Measurements from ENCODE around the gene UGT1A10.
"Not testable (repeated sequence)": the region's sequence is repeated elsewhere in the genome, so short reads cannot be mapped to it uniquely, and the experiment has no call there.

The UGT1A10 gene

DNA sequence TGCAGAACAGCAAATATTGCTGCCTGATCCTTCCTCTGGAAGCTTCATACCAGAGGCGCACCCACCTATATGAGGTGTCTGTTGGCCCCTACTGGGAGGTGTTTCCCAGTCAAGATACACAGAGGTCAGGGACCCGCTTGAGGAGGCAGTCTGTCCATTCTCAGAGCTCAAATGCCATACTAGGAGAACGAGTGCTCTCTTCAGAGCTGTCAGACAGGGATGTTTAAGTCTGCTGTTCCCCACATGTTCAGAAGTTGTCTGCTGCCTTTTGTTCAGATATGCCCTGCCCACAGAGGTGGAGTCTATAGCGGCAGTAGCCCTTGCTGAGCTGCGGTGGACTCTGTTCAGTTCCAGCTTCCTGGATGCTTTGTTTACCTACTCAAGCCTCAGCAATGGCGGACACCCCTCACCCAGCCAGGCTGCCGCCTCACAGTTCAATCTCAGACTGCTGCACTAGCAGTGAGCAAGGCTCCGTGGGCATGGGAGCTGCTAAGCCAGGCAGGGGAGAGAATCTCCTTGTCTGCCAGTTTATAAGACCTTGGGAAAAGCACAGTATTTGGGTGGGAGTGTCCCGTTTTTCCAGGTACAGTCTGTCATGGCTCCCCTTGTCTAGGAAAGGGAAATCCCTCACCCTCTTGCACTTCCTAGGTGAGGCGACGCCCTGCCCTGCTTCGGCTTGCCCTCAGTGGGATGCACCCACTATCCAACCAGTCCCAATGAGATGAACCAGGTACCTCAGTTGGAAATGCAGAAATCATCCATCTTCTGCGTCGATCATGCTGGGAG, 100.8 kb downstream of the UGT1A10 start:
- not testable (repeated sequence) for DNase-seq

GRCh38 chr2:233740870-233741269, 104.6 kb downstream of the UGT1A10 start:
- no peak for DNase-seq

DNA sequence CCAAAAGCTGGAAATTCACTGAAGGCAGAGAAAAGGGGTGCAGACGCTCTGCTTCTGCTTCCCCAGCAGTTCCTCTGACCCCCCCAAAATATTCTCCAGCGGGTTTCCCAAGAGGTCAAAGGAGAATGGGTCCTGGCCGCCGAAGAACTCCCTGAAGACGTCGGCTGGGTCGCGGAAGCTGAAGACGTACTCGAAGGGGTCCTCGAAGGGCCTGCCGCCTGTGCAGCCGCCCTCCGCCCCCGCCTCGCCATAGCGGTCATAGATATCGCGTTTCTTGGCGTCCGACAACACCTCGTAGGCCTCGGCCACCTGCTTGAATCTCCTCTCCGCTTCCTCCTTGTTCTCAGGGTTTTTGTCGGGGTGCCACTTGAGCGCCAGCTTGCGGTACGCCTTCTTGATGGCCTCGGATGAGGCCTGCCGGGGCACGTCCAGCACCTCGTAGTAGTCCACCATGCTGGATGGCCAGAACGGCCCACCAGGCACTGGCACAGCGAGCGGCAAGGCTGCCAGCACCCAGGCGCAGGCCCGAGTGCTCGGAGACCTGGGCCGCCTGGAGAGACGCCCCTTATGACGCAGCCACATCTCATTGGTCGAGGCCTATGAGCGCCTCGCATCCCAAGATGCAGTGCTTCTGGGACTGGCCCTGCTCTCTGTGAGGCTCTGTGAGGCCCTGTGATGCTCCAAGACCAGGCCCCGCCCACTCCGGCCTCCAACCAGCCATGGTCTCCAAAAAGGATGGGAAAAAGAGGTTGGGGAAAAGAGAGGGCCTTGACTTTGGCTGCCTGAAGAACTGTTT, 107.4 kb downstream of the UGT1A10 start:
- no peak for DNase-seq

DNA sequence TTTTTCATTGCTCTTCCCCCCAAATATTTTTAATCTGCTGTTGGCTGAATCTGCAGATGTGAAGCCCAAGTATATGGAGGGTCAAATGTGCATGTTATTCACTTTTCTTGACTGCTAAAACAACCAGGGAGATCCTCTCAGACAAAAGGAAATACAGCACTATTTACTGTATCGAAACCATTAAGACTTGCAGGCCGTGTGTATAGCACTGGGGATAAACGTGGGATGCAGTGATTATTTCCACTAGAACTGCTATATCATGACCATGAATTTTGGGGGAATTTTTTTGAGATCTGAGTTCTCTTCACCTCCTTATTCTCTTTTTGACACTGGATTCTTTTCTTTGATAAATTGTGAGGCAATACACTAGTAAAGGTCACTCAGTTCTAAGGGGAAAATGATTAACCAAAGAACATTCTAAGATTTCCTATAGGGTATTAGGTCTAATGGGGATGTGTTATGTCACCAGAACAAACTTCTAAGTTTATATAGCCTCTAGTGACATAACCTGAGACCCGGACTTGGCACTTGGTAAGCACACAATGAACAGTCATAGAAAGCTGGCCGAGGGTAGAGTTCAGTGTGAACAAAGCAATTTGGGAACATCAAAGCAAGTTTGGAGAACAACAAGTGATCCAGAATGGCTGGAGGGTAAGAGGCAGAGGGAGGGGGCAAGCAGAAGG, 109.0 kb downstream of the UGT1A10 start:
- no peak for DNase-seq

- not testable (repeated sequence) for DNase-seq
These were observed 109.6 kb downstream of the UGT1A10 start for GRCh38 chr2:233745838-233746237.

DNA sequence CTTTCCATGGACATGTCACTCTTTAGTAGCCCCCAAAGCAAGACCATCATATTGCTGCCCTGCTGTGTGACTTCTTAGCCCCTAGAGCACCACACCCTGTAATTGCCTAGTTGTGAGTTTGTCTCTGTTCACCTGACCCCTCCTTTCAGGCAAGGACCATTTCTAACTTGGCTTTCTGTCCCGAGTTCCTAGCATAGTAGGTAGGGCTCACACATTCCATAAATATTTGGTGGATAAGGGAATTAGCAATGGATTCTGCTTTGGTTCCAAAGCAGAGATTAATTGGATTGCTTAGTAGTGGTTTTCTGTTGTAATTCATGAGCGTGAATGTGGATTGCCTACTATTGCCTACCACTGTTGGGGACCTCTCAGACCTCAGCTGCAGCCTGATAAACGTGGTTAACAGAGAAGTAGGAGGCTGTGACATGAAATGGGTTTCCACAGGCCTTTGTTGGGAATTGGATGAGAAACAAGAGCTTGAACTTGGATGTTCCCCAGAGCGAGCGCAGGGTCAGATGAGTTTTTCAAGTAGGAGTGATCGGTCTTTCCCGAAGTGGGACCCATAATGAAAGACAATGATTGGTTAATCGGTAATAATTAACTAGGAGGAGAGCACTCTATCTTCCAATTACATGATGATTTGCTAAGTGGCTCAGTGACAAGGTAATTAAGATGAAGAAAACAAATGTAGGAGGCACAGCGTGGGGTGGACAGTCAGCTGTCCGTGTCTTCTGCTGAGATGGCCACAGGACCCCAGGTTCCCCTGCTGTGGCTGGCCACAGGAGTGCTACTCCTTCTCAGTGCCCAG, 110.4 kb downstream of the UGT1A10 start:
- no peak for DNase-seq

DNA sequence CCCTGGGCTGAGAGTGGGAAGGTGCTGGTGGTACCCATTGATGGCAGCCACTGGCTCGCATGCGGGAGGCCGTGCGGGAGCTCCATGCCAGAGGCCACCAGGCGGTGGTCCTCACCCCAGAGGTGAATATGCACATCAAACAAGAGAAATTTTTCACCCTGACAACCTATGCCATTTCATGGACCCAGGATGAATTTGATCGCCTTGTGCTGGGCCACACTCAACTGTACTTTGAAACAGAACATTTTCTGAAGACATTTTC, 111.0 kb downstream of the UGT1A10 start:
- no peak for DNase-seq

DNA sequence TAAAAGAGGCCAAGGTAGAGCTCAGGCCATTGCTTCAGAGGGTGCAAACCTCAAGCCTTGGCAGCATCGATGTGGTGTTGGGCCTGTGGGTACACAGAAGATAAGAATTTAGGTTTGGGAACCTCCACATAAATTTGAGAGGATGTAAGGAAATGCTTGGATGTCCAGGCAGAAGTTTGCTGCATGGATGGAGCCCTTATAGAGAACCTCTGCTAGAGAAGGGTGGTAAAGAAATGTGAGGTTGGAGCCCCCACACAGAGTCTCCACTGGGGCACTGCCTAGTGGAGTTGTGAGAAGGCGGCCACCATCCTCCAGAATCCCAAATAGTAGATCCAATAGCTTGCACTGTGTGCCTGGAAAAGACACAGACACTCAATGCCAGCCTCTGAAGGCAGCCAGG, 114.4 kb downstream of the UGT1A10 start:
- DNase-seq = not testable (repeated sequence)

GRCh38 chr2:233751212-233752009, 115.2 kb downstream of the UGT1A10 start:
- not testable (repeated sequence) for DNase-seq

DNA sequence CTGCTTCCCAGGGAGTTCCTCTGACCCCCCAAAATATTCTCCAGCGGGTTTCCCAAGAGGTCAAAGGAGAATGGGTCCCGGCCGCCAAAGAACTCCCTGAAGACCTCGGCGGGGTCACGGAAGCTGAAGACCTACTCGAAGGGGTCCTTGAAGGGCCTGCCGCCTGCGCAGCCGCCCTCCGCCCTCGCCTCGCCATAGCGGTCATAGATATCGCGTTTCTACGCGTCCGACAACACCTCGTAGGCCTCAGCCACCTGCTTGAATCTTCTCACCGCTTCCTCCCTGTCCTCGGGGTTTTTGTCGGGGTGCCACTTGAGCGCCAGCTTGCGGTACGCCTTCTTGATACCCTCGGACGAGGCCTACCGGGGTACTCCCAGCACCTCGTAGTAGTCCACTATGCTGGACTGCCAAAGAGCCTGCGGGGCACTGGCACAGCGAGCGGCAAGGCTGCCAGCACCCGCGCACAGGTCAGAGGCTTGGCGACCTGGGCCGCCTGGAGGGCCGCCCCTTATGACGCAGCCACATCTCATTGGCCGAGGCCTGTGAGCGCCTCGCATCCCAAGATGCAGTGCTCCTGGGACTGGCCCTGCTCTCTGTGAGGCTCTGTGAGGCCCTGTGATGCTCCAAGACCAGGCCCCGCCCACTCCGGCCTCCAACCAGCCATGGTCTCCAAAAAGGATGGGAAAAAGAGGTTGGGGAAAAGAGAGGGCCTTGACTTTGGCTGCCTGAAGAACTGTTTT, 118.8 kb downstream of the UGT1A10 start:
- no peak for DNase-seq

DNA sequence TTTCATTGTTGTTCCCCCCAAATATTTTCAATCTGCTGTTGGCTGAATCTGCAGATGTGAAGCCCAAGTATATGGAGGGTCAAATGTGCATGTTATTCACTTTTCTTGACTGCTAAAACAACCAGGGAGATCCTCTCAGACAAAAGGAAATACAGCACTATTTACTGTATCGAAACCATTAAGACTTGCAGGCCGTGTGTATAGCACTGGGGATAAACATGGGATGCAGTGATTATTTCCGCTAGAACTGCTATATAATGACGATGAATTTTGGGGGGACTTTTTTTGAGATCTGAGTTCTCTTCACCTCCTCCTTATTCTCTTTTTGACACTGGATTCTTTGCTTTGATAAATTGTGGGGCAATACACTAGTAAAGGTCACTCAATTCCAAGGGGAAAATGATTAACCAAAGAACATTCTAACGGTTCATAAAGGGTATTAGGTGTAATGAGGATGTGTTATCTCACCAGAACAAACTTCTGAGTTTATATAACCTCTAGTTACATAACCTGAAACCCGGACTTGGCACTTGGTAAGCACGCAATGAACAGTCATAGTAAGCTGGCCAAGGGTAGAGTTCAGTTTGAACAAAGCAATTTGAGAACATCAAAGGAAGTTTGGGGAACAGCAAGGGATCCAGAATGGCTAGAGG, 120.3 kb downstream of the UGT1A10 start:
- no peak for DNase-seq

DNA sequence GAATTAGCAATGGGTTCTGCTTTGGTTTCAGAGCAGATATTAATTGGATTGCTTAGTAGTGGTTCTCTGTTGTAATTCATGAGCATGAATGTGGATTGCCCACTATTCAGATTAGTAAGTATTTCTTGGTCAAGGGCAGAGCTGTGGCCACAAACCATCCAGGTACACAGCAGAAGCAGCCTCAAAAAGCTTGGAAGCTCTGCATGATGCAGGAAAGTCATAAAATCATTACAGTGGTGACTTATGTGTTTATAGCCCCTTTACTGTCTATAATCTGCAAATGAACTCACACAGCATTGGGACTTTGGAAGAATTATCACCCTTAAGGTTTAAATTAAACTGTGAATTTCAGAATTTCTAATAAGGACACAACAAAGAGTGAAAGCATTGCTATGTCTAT, 121.9 kb downstream of the UGT1A10 start:
- no peak for DNase-seq

- DNase-seq = no peak
These were observed 122.6 kb downstream of the UGT1A10 start for GRCh38 chr2:233758849-233759248.

DNA sequence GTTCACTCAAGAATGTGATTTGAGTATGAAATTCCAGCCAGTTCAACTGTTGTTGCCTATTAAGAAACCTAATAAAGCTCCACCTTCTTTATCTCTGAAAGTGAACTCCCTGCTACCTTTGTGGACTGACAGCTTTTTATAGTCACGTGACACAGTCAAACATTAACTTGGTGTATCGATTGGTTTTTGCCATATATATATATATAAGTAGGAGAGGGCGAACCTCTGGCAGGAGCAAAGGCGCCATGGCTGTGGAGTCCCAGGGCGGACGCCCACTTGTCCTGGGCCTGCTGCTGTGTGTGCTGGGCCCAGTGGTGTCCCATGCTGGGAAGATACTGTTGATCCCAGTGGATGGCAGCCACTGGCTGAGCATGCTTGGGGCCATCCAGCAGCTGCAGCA, 123.8 kb downstream of the UGT1A10 start, which contains the start of gene UGT1A1:
Gene UGT1A1, plus strand, starts transcription at position 228 of the 400 bp plus-strand sequence. Its CDS starts 18 bp downstream, at position 246.
- no peak for DNase-seq

- no peak for DNase-seq
These were observed 125.0 kb downstream of the UGT1A10 start for GRCh38 chr2:233761040-233761769.

DNA sequence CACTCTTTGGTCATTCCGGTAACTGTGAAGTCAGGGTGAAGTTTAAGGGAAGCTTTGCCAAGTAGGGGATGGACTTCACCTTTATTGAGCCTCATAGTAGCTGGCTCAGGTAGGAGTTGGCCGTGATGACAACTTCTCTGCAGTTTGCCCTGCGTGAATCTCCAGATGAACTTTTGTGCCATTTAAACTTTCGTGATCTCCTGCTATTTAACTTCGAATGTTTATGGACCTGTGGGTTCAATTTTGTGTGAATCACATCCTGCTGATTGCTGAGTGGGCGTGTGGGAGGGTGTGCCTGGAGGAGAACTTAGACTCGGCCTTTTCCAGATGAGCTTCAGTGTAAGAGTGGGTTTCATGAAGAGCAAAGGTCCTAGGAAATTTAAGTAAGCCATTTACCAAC, 128.0 kb downstream of the UGT1A10 start:
- DNase-seq = no peak

GRCh38 chr2:233764761-233765160, 128.5 kb downstream of the UGT1A10 start:
- no peak for DNase-seq

GRCh38 chr2:233766416-233766815, 130.2 kb downstream of the UGT1A10 start:
- DNase-seq = no peak

GRCh38 chr2:233768076-233768475, 131.8 kb downstream of the UGT1A10 start:
- DNase-seq = no peak

Data from nucleus accumbens (tissue), 56 donors.